ENCODE measurements around the gene DLG4. TPM values are rescaled to one million over a fixed set of nuclear protein-coding genes. Genes with fewer than 3 reads are reported as not detected.

Gene DLG4
- total and polyA plus RNA-seq, 2 donors (not counting 3 experiments of a cell fraction or from before 2014, with no cell fraction given), result 14.9 to 34.6 TPM

- no peak for TF ChIP-seq FOS (IDR thresholded peaks at IDR 0.05; ENCODE audit: borderline replicate concordance, insufficient read depth, low read length)
- no peak for TF ChIP-seq POLR2A (IDR thresholded peaks at IDR 0.05; ENCODE audit: low read depth, low read length)
- TF ChIP-seq MYC (IDR thresholded peaks at IDR 0.05; ENCODE audit: low read depth, low read length), result no peak
- TF ChIP-seq EZH2 (IDR thresholded peaks at IDR 0.05; ENCODE audit: borderline replicate concordance, low read depth, low read length, severe bottlenecking), result no peak
- no peak for TF ChIP-seq GATA2 (IDR thresholded peaks at IDR 0.05; ENCODE audit: insufficient read depth, insufficient read length, low read depth, low read length)
- TF ChIP-seq CTCF (IDR thresholded peaks at IDR 0.05; ENCODE audit: extremely low read depth in 1 of 2, insufficient read depth in 1 of 2, low read depth in 1 of 2, low read length in 2 of 2), result no peak
- TF ChIP-seq POLR2AphosphoS5 (IDR thresholded peaks at IDR 0.05; ENCODE audit: insufficient read depth, low read depth, low read length), result no peak
- TF ChIP-seq JUN (IDR thresholded peaks at IDR 0.05; ENCODE audit: borderline replicate concordance, insufficient read depth, insufficient read length, low read depth), result no peak
- TF ChIP-seq MAX (IDR thresholded peaks at IDR 0.05; ENCODE audit: insufficient read depth, insufficient read length), result no peak
- CTCF ChIA-PET, result interaction anchor here (1.0 kb wide), 1 partner anchor 163 kb away, joined by 3 read pairs; no protein-coding TSS in a partner anchor
- Histone ChIP-seq H4K20me1 (replicated peaks; ENCODE audit: control insufficient read depth, extremely low read depth, insufficient read depth, low read length) (no peaks in the 10 kb centered on the region), H3K9me1 (replicated peaks; ENCODE audit: control insufficient read depth, extremely low read depth, insufficient read depth, low read length) (no peaks in the 10 kb centered on the region), H3K27ac (ENCODE audit: insufficient read depth, low read depth, low read length) (no peak overlapping the region), H3K79me2 (ENCODE audit: control insufficient read depth, insufficient read depth, low read length) (peaks cover 5% of the 10 kb centered on the region), H3K4me2 (ENCODE audit: insufficient read depth, low read length) (no peak overlapping the region), H3K9me3 (replicated peaks; ENCODE audit: control insufficient read depth, insufficient read depth, low read length) (no peaks in the 10 kb centered on the region), H3K9ac (replicated peaks; ENCODE audit: extremely low read depth, insufficient read depth, low read length) (no peak overlapping the region), H3K36me3 (ENCODE audit: control insufficient read depth in 2 of 2, extremely low read depth in 1 of 2, insufficient read depth in 2 of 2, low read length in 2 of 2) (peaks cover 0 to 10% of the 10 kb centered on the region in 2 experiments), H3K4me3 (replicated peaks in 1 of 3; ENCODE audit: insufficient read depth in 1 of 3, low read depth in 1 of 3, low read length in 3 of 3) (no peak overlapping the region), H3K4me1 (ENCODE audit: control insufficient read depth, extremely low read depth, insufficient read depth, low read length) (peaks cover 6% of the 10 kb centered on the region), H3K27me3 (ENCODE audit: control insufficient read depth in 2 of 2, insufficient read depth in 2 of 2, low read length in 2 of 2) (no peaks in the 10 kb centered on the region), H2AFZ (ENCODE audit: low read depth, low read length) (no peak overlapping the region)
- no TSS peak for BruUV-seq (replicated peaks)
- no peak for FAIRE-seq
- dilution Hi-C loops (cut with MboI; ENCODE audit: extremely low pct_ligation_motif_present, low sequenced_read_pairs) (no loop called here), intact Hi-C loops (cut with micrococcal nuclease) (no loop called here)
- POLR2A ChIA-PET, result no interaction called here
- no peak for DNase-seq (ENCODE audit: low read depth, low spot score)
These were observed 11.5 kb downstream of the DLG4 start for GRCh38 chr17:7208027-7208571.

All from endothelial cell of umbilical vein (primary cell).